SK-MEL-5 (cell line): ENCODE results near the gene COL15A1. TPM values are rescaled to one million over a fixed set of nuclear protein-coding genes. Genes with fewer than 3 reads are reported as not detected.
A peak's percentile ranks its signal among the peaks of the same experiment; 100 is the strongest.

ENCODE experiments used
- DNase-seq: peaks from one replicate; pipeline ENCODE4 v3.0.0-alpha.2; 2016; ENCODE audit warnings: low read depth, low spot score
- in situ Hi-C: cut with HindIII; loops from 2 replicates; pipeline ENCODE4 v1.10.0; 2016; ENCODE audit warnings: low sequenced_read_pairs, high pct_unique_total_duplicates, low pct_unique_long_range_greater_than_20kb
- total RNA-seq: library from RNA; depleted of rRNA; stranded (reverse); fragments of >200 nt; shearing (Covaris generic); gene quantifications from 2 replicates; pipeline ENCODE4 v1.2.3, GENCODE V29; 2014

Gene COL15A1
- total RNA-seq, 1 experiment from 2014 or later, result 0.77 TPM

- no peak for DNase-seq
- in situ Hi-C loops, result loop anchor here (25.0 kb wide), 1 partner anchor 124 kb away; no protein-coding TSS in a partner anchor
Observed at GRCh38 chr9:99013550-99013949, 69.8 kb downstream of the COL15A1 start.

- in situ Hi-C loops, result loop anchor here (25.0 kb wide), 1 partner anchor 122 kb away; no protein-coding TSS in a partner anchor
- DNase-seq, result no peak
Observed at GRCh38 chr9:99015448-99015847, 71.7 kb downstream of the COL15A1 start.

GRCh38 chr9:99015890-99016289 lies 72.2 kb downstream of the COL15A1 start:
- DNase-seq, result no peak
- in situ Hi-C loops, result loop anchor here (25.0 kb wide), 1 partner anchor 121 kb away; no protein-coding TSS in a partner anchor

GRCh38 chr9:99016681-99017387 lies 73.1 kb downstream of the COL15A1 start:
- in situ Hi-C loops, result loop anchor here (25.0 kb wide), 1 partner anchor 120 kb away; no protein-coding TSS in a partner anchor
- DNase-seq, result no peak

- in situ Hi-C loops, result loop anchor here (25.0 kb wide), 1 partner anchor 119 kb away; no protein-coding TSS in a partner anchor
- no peak for DNase-seq
Observed at GRCh38 chr9:99018653-99019052, 74.9 kb downstream of the COL15A1 start.

- peak; percentile 14 for DNase-seq
- in situ Hi-C loops, result loop anchor here (25.0 kb wide), 1 partner anchor 118 kb away; no protein-coding TSS in a partner anchor
Observed at GRCh38 chr9:99019510-99020331, 76.0 kb downstream of the COL15A1 start.

- no peak for DNase-seq
- in situ Hi-C loops, result loop anchor here (25.0 kb wide), 1 partner anchor 116 kb away; no protein-coding TSS in a partner anchor
Observed at GRCh38 chr9:99020786-99021436, 77.2 kb downstream of the COL15A1 start.

GRCh38 chr9:99021512-99021911 lies 77.8 kb downstream of the COL15A1 start:
- in situ Hi-C loops, result loop anchor here (25.0 kb wide), 1 partner anchor 116 kb away; no protein-coding TSS in a partner anchor

GRCh38 chr9:99023231-99023630 lies 79.5 kb downstream of the COL15A1 start:
- DNase-seq, result no peak
- in situ Hi-C loops, result loop anchor here (25.0 kb wide), 1 partner anchor 114 kb away; no protein-coding TSS in a partner anchor

More at GRCh38 chr9:99021512-99021911, 77.8 kb downstream of the COL15A1 start:
- DNase-seq, result no peak

GRCh38 chr9:99023831-99024230 lies 80.1 kb downstream of the COL15A1 start:
- in situ Hi-C loops, result loop anchor here (25.0 kb wide), 1 partner anchor 113 kb away; no protein-coding TSS in a partner anchor
- DNase-seq, result peak; percentile 20

- DNase-seq, result no peak
- in situ Hi-C loops, result loop anchor here (25.0 kb wide), 1 partner anchor 112 kb away; no protein-coding TSS in a partner anchor
Observed at GRCh38 chr9:99024959-99025358, 81.3 kb downstream of the COL15A1 start.

- DNase-seq, result no peak
- in situ Hi-C loops, result no loop called here
Observed at GRCh38 chr9:99025616-99026270, 82.0 kb downstream of the COL15A1 start.

- in situ Hi-C loops, result no loop called here
- DNase-seq, result no peak
Observed at GRCh38 chr9:99026271-99026955, 82.7 kb downstream of the COL15A1 start.

GRCh38 chr9:99026956-99027298 lies 83.2 kb downstream of the COL15A1 start:
- in situ Hi-C loops, result no loop called here

GRCh38 chr9:99027443-99027842 lies 83.7 kb downstream of the COL15A1 start:
- in situ Hi-C loops, result no loop called here
- no peak for DNase-seq

More at GRCh38 chr9:99026956-99027298, 83.2 kb downstream of the COL15A1 start:
- no peak for DNase-seq

- DNase-seq, result no peak
- in situ Hi-C loops, result no loop called here
Observed at GRCh38 chr9:99029083-99029645, 85.5 kb downstream of the COL15A1 start.
